Effector memory CD4-positive, alpha-beta T cell (primary cell): ENCODE results near the gene ACAA2.

Experiments used
- DNase-seq, 3 donors: peaks; one replicate each; pipeline ENCODE4 v3.0.0-alpha.2; 2020
- H3K27ac ChIP-seq: 2 replicates; pipeline ENCODE4 v1.7.0; 2013; ENCODE audit warnings: mild to moderate bottlenecking, low read length, moderate library complexity; ENCODE audit not compliant: insufficient read depth, poor library complexity, severe bottlenecking
- H3K27me3 ChIP-seq: replicated peaks from 2 replicates; pipeline ENCODE4 v1.7.0; 2013; ENCODE audit warnings: mild to moderate bottlenecking, low read length; ENCODE audit not compliant: insufficient read depth, control insufficient read depth, poor library complexity, severe bottlenecking
- H3K36me3 ChIP-seq: 2 replicates; pipeline ENCODE4 v1.7.0; 2013; ENCODE audit warnings: mild to moderate bottlenecking, low read length, moderate library complexity; ENCODE audit not compliant: control insufficient read depth, insufficient read depth
- H3K4me1 ChIP-seq: 2 replicates; pipeline ENCODE4 v1.7.0; 2013; ENCODE audit warnings: low read length, mild to moderate bottlenecking; ENCODE audit not compliant: control insufficient read depth, insufficient read depth, poor library complexity, severe bottlenecking
- H3K4me3 ChIP-seq: 2 replicates; pipeline ENCODE4 v1.7.0; 2013; ENCODE audit warnings: low read length, low read depth, mild to moderate bottlenecking; ENCODE audit not compliant: insufficient read depth, poor library complexity, severe bottlenecking
- H3K9me3 ChIP-seq: 2 replicates; pipeline ENCODE4 v1.7.0; 2013; ENCODE audit warnings: mild to moderate bottlenecking, low read length, moderate library complexity; ENCODE audit not compliant: control insufficient read depth

Gene ACAA2

DNA sequence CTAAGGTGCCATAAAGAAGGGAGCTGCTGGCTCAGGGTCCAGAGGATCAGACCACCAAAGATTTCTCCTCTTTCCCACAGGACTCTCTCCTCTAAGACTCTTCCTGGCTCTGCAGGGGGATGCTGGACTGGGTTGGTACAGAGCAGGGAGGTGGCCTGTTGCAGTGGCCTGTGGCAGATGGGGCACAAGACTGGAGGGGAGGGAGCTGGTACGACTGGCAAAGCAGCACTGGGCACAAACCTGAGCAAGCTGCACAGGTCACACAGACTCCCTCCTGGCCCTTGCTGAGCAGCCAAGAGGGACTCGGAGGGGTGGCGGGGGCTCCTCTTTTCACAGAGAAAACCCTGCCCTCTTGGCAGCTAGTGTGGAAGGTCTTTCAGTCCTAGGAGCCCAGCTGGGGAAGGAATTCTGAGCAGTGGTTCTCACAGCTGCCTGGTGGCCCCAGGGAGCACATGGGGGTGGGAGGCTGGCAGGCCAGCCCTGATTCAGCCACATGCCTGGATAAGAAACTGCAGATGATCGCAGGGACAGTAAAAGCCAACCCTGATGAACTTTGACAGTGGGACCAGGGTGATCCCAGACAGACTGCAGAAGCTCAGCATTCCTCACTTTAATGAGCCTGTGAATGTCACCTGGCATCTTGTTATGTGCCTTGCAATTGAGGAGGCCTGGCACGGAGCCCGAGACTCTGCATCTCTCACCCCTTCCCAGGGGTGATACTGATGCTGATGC, 32.5 kb upstream of the ACAA2 start:
- H3K9me3 ChIP-seq = no peaks in the 10 kb centered on the region
- no peaks in the 10 kb centered on the region for H3K4me1 ChIP-seq
- H3K36me3 ChIP-seq = no peaks in the 10 kb centered on the region
- H3K27ac ChIP-seq = no peak overlapping the region
- no peaks in the 10 kb centered on the region for H3K27me3 ChIP-seq
- DNase-seq = no peak
- no peak overlapping the region for H3K4me3 ChIP-seq

DNA sequence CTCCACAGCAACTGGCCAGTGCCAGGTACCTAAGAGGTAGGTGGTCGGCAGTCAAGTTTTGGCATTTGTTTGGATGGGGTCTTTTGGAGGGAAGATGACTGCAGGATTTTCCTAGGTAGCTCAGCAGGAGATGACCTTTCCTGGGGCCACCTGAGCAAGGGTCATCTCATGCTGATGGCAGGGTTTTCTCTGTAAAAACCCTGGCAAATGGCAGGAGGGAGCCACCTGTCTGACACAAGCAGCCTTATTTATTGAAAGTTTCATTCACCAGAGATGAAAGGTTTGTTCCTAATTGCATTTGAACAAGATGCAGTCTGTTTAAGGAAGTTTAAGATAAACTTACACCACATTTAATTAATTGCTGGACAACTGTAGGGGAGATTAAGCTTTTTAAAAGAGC, 31.6 kb upstream of the ACAA2 start:
- Histone ChIP-seq H3K27me3 (no peaks in the 10 kb centered on the region), H3K27ac (no peak overlapping the region), H3K9me3 (no peaks in the 10 kb centered on the region), H3K4me1 (no peaks in the 10 kb centered on the region), H3K36me3 (no peaks in the 10 kb centered on the region), H3K4me3 (no peak overlapping the region)
- no peak for DNase-seq

DNA sequence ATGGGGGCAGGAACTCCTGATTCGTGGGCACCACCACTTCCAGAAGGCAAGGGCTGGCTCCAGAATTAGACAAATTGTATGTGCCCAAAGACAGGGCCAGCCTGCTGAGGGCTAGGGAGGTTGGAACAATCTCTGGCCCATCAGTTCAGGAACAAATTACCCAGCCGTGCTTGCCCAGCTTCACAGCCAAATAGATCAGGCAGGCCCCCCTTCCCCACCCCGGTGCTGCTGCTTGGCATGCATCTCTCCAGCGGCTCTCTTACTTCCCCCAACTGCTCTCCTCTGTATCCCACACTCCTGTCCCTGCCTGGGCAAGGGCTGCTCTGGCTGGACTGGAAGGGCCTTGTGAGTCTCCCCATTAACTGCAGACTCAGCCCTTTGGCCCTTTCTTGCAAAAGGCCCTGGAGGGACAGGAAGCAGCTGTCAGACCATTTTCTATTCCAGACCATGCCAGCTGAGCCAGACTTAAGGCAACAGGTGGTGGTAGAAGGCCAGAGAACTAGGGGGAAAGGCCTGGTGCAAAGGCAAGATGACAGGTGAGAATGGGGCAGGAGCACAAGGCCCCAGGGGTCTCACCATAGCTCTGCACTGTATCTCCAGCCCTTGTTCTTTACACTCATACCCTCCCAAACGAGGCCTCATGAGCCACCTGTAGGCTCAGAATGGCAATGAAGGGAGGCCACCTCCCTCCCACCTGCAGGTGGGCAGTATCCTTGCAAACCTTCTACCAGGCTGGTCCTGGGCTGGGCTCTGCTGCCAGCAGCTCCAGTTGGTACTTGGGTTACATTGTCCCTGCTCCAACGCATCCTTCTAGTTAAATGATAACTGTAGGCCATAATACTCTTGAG, 30.7 kb upstream of the ACAA2 start:
- no peaks in the 10 kb centered on the region for H3K36me3 ChIP-seq
- no peaks in the 10 kb centered on the region for H3K27me3 ChIP-seq
- H3K4me3 ChIP-seq = no peak overlapping the region
- H3K4me1 ChIP-seq = no peaks in the 10 kb centered on the region
- H3K9me3 ChIP-seq = no peaks in the 10 kb centered on the region
- H3K27ac ChIP-seq = no peak overlapping the region
- DNase-seq = no peak

DNA sequence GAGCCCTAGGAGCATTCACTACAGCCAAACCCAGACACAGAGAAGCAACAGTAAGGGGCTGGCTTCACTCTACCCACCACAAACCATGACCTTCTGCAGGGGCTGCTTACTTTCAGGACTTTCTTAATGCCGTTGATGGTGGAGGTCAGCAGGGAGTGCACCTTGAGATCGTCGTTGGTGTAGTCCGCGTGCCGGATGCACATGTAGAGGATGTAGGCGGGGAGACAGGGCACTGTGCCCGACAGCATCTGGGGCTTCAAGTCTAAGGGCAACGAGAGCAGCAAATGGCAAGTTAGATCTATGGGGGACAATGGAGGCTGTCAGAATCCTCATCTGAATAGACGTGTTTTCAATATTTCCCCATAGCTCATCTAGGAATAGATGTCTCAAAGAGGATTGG, 29.8 kb upstream of the ACAA2 start:
- DNase-seq = no peak
- Histone ChIP-seq H3K9me3 (no peaks in the 10 kb centered on the region), H3K36me3 (no peaks in the 10 kb centered on the region)

DNA sequence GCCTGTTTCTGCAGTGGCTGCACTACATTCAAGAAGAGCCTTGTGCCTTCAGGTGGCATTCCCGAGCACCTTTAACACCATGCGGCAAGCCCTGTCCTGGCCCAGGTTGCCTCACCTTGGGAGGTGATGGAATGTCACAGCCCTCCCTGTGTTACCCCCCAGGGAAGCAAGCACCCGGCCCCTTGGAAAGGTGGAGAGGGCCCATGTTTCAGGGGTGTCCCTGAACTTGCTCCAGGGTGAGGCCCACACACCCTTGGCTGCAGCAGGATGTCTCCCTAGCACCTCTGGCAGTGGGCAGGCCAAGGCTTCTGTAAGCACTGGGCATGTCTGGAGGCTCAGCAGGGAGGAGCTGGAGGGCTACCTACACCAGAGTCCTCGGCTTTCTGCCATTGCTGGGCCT, 29.3 kb upstream of the ACAA2 start:
- Histone ChIP-seq H3K27me3 (no peaks in the 10 kb centered on the region), H3K4me1 (no peaks in the 10 kb centered on the region), H3K36me3 (no peaks in the 10 kb centered on the region), H3K4me3 (no peak overlapping the region), H3K27ac (no peak overlapping the region), H3K9me3 (no peaks in the 10 kb centered on the region)
- no peak for DNase-seq

More for the DNA sequence above, 29.8 kb upstream of the ACAA2 start:
- Histone ChIP-seq H3K4me1 (no peaks in the 10 kb centered on the region), H3K27me3 (no peaks in the 10 kb centered on the region), H3K27ac (no peak overlapping the region), H3K4me3 (no peak overlapping the region)

DNA sequence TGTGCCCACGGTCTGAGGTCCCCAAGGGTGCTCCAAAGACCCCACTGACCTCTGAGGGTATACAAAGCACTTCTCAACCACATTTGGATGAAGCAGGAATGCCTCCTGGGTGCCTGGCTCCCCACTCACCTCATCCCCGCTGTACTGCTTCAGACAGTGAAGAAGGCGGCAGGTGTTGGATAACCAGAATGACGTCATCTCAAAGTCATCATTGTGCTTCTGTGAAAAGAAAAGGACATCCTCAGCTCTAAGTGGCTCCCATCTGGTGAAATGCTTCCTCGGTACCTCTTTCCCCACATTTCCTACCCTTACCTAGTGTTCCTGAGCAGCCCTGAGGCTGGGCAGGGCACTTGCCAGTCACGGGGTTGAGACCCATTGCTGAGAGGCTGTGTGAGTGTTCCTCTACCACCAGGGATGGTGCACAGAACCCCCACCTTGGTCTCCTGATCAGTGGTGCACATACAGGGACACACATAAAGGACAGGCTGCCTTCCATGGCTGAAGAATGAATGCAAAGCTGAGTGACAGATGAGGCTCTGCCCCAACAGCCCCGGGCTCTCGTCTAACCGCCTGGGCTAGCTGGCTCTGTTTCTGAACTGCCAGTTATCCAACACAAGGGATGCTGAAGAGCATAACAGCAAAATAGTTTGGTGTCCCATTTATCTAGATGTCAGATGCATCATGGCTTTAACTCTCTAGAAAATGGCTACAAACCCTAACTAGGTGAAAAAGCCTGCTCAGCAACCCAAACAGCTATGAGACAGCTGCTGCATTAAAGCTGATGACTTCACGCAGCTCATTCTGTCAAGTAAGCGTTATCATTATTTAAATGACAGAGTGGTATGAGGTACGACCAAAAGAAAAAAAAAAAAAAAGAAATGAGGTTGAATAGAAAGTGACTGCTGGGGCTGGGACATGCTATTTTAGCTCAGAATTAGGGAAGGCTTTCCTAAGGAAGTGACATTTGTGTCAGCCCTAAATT, 28.2 kb upstream of the ACAA2 start:
- H3K4me3 ChIP-seq = no peak overlapping the region
- H3K27ac ChIP-seq = no peak overlapping the region
- H3K9me3 ChIP-seq = no peaks in the 10 kb centered on the region
- H3K4me1 ChIP-seq = no peaks in the 10 kb centered on the region
- H3K36me3 ChIP-seq = no peaks in the 10 kb centered on the region
- no peaks in the 10 kb centered on the region for H3K27me3 ChIP-seq
- no peak for DNase-seq

DNA sequence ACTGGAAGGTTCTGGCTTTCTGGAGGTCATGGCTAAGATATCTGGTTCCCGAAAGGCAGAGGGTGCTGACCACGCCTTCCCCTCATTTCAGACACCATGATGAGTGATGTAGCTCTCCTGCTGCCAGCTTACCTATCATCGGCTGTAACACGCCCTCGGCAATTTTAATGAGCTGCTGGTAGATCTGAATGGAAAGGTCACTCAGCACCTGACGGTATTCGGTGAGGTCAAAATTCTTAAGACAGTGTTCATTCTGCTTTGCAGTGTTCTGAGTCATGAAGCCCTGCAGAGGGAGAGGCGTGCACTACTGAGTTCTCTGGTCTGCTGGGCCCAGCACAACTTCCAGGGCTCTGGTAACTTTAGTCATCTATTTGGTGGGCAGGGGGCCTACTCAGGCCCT, 25.7 kb upstream of the ACAA2 start:
- no peak for DNase-seq
- H3K4me1 ChIP-seq = no peaks in the 10 kb centered on the region
- no peak overlapping the region for H3K4me3 ChIP-seq
- no peaks in the 10 kb centered on the region for H3K27me3 ChIP-seq
- H3K27ac ChIP-seq = no peak overlapping the region
- no peaks in the 10 kb centered on the region for H3K9me3 ChIP-seq
- no peaks in the 10 kb centered on the region for H3K36me3 ChIP-seq

DNA sequence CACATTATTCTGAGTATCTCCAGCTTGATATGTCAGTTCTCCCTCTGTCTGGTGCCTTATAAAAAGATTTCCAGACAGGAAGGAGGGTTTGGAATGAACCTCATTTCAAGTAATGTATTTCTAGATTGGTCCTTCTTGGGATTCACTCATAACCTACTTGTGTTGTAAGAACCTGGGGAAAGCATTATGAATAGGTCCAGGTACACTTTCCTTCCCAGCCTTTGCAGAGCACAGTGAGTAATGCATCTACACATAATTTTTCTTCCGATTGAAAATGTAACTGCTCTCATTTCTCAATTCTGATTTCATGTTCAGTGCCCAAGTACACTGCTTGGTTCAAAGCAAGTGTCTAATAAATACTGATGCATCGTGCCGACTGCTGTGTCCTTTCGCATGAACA, 25.0 kb upstream of the ACAA2 start:
- H3K27ac ChIP-seq = no peak overlapping the region
- H3K36me3 ChIP-seq = no peaks in the 10 kb centered on the region

DNA sequence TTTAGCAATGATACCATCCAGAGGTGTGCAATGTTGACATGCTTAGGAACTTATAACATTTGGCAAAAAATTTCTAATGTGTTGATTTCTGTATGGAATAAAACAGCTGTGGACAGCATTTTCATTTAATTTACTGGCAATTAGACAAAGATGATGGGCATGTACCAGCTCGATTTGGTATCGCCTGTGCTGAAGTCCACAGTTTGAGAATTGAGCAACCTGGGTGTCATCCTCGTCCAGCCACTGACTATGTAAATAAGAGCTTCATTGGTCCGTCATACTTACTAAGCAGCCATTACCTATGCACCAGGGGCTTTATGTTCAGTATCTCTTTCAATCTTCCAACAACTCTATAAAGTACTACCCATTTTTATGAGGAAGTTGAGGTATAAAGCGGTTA, 24.6 kb upstream of the ACAA2 start:
- no peak overlapping the region for H3K27ac ChIP-seq
- no peak overlapping the region for H3K4me3 ChIP-seq
- DNase-seq = no peak
- no peaks in the 10 kb centered on the region for H3K9me3 ChIP-seq
- H3K27me3 ChIP-seq = no peaks in the 10 kb centered on the region
- H3K36me3 ChIP-seq = no peaks in the 10 kb centered on the region
- H3K4me1 ChIP-seq = no peaks in the 10 kb centered on the region

More for the DNA sequence above, 25.0 kb upstream of the ACAA2 start:
- DNase-seq = no peak
- no peaks in the 10 kb centered on the region for H3K4me1 ChIP-seq
- no peaks in the 10 kb centered on the region for H3K9me3 ChIP-seq
- H3K4me3 ChIP-seq = no peak overlapping the region
- no peaks in the 10 kb centered on the region for H3K27me3 ChIP-seq
